Activated CD4-positive, alpha-beta T cell treated with anti-CD3 and anti-CD28 coated beads, Interleukin-2, amount 50 U/mL, for 16 hours (primary cell): ENCODE measurements around the gene DNAJC7.
"Not testable (repeated sequence)": the region's sequence is repeated elsewhere in the genome, so short reads cannot be mapped to it uniquely, and the experiment has no call there.

ENCODE experiments used
- DNase-seq: peaks from one replicate; pipeline ENCODE4 v3.0.0-alpha.2; 2020

The DNAJC7 gene

GRCh38 chr17:41943492-41943891 is 73.7 kb downstream of the DNAJC7 start:
- DNase-seq, result no peak

GRCh38 chr17:41942626-41943373 is 74.4 kb downstream of the DNAJC7 start:
- DNase-seq, result no peak

GRCh38 chr17:41941168-41941567 is 76.1 kb downstream of the DNAJC7 start:
- DNase-seq, result no peak

DNA sequence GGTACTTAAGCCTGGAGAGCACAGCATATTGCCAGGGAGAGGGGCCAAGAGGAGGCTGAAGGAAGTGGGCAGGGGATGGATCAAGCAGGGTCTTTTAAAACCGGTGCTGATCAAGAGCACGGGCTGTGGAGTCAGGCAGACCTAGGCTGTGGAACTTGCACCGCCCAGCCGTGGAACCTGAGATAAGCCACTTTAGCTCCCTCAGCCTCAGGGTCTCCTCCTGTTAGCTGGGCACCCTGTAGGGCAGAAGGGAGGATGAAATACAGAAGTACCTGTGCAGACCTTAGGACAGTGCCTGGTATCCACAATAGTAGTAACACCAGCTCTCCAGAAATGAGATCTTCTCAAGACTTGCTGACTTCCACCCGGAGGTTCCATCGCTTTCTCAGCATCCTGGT is 77.5 kb downstream of the DNAJC7 start:
- no peak for DNase-seq

GRCh38 chr17:41939044-41939692 is 78.1 kb downstream of the DNAJC7 start:
- no peak for DNase-seq

- DNase-seq, result no peak
These were observed 79.0 kb downstream of the DNAJC7 start for GRCh38 chr17:41937970-41938954.

DNA sequence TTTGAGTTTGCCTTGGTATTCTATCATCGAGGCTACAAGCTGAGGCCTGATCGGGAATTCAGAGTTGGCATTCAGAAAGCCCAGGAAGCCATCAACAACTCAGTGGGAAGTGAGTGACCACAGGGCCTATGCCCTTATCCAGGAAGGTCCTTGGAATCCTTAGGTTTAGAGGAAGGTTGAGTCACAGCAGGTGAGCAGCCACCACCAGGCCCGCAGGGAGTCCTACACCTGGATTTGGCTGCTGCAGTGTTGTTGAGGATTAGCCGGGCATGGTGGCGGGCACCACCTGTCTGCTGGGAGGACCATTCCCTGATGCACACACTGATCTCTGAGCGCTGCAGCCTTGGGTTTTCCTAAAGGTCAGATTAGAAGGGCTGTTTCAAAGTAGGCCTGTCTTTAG is 81.6 kb downstream of the DNAJC7 start:
- no peak for DNase-seq

DNA sequence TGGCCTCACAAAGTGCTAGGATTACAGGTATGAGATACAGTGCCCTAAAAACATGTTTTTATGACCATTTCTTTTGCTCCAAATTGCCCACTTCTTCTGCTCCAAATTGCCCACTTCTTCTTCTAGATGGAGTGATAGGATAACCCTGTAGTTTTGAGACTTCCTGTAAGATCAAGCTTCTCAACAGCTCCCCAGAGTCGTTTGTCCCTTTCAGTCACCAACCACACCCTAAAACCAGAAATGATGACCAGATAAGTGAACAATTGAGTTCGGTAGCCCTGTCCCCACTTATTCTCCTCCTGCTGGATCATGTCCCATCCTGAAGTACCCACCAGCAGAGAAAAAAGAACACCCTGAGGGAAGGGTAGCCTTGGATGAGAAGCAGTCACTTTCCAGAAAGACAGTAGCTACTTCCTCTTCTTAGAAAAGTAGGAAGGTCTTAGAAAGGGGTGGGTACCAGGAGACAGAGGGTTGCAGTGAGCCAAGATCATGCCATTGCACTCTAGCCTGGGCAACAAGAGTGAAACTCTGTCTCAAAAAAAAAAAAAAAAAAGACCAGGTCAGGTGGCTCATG is 84.3 kb downstream of the DNAJC7 start:
- peak; percentile 25 for DNase-seq

GRCh38 chr17:41931715-41932114 is 85.5 kb downstream of the DNAJC7 start:
- DNase-seq, result not testable (repeated sequence)

DNA sequence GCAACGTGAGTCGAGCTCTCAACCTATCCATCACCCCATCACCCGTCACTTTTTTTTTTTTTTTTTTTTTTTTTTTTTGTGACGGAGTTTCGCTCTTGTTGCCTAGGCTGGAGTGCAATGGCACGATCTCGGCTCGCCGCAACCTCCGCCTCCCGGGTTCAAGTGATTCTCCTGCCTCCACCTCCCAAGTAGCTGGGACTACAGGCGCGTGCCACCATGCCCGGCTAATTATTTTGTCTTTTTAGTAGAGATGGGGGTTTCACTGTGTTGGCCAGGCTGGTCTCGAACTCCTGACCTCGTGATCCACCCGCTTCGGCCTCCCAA is 86.4 kb downstream of the DNAJC7 start:
- DNase-seq, result not testable (repeated sequence)

DNA sequence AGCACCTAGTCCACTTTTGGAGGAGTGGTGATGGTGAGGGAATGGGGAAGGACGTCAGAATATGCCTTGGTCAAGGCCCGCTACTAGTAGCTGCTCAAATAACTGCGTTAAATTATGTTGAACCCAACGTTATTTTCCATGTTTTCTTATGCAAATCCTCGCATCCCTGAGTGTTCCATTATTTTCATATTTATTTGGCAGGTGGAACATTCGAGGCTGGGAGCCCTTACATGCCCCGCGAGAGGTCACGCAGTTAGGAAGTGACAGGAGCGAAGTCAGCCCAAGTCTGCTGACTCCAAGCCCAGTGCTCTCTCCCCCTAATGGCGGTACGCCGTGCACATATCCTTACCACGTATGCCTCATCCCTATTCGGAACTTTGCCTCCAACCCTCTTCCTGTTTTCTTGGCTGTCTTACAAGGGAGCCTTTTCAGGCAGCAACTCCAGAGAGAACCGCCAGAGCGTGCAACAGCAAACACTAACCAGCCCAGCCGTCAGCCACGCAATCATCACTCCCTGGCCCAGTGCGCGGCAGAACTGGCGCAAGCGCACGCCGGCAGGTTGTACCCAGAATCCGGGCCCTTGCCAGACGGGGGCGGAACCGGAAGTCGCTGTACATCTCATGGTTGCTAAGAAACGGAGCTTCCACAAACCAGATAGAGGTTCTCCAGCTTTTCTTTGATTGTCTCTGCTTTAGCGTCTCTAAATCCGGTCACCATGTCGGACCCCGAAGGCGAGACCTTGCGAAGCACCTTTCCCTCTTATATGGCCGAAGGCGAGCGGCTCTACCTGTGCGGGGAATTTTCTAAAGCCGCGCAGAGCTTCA is 87.0 kb downstream of the DNAJC7 start, which contains the start of gene ODAD4:
TSS of gene ODAD4 (plus strand) at position 609 of the 824 bp plus-strand sequence. CDS start at position 716, 107 bp downstream.
- peak; percentile 97 for DNase-seq

DNA sequence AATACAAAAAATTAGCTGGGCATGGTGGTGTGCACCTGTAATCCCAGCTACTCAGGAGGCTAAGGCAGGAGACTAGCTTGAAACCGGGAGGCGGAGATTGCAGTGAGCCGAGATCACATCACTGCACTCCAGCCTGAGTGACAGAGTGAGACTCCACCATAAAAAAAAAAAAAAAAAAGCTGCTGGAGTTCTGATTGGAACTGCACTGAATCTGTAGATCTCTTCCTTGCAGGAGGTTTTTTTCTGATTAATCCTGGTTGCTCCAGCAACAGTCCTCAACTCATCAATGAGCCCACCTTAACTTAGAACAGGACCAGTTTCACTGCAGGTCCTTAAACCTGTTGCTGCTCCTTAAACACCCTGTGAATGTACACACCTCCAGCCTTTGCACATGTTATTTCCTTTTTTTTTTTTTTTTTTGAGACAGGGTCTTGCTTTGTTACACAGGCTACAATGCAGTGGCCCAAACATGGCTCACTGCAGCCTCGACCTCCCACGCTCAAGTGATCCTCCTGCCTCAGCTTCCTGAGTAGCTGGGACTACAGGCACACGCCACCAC is 88.5 kb downstream of the DNAJC7 start:
- no peak for DNase-seq
